Measurements from ENCODE around the gene OPN1LW.
A peak's percentile ranks its signal among the peaks of the same experiment; 100 is the strongest.
"Not testable (repeated sequence)": the region's sequence is repeated elsewhere in the genome, so short reads cannot be mapped to it uniquely, and the experiment has no call there.

Gene OPN1LW

GRCh38 chrX:154144010-154144409, at the start of gene OPN1LW:
OPN1LW (plus strand) TSS chrX:154144243; CDS start chrX:154144284, 41 bp downstream.
- H3K9me3 ChIP-seq (ENCODE audit: control insufficient read depth, insufficient read depth, low read length); H3K27me3 ChIP-seq (ENCODE audit: control insufficient read depth, insufficient read depth, low read length); H3K4me1 ChIP-seq (ENCODE audit: control insufficient read depth, insufficient read depth, low read length); H3K4me3 ChIP-seq (ENCODE audit: low read depth, low read length); H3K36me3 ChIP-seq (ENCODE audit: control insufficient read depth, insufficient read depth, low read length); H3K9ac ChIP-seq (ENCODE audit: low read depth, low read length): not testable (repeated sequence)

DNA sequence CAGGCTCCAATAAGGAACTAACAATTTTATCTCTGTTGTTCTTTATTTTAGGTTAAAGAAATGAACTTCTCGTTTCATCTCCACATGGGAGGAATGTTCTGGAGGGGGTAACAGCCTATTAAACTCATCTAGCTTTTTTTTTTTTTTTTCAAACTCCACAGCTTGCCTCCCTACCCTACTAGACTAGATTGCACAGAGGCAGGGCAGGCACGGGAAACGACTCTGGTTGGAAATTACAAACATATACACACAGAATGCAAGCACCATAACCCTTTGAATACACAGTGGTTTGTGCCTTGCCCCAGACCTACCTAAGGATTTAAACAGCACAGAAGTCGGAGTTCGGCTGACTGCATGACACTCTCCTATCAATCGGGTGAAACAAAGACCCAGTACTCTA, 49.2 kb upstream of the OPN1LW start:
- H3K36me3 ChIP-seq (ENCODE audit: control insufficient read depth, insufficient read depth, low read length): peaks cover 6% of the 10 kb centered on the region
- no peak overlapping the region for H3K9ac ChIP-seq (ENCODE audit: low read depth, low read length)
- no peak overlapping the region for H3K4me3 ChIP-seq (ENCODE audit: low read depth, low read length)
- H3K9me3 ChIP-seq (ENCODE audit: control insufficient read depth, insufficient read depth, low read length): peaks cover 7% of the 10 kb centered on the region
- H3K27me3 ChIP-seq (ENCODE audit: control insufficient read depth, insufficient read depth, low read length): no peaks in the 10 kb centered on the region
- peaks cover 3% of the 10 kb centered on the region for H3K4me1 ChIP-seq (ENCODE audit: control insufficient read depth, insufficient read depth, low read length)

DNA sequence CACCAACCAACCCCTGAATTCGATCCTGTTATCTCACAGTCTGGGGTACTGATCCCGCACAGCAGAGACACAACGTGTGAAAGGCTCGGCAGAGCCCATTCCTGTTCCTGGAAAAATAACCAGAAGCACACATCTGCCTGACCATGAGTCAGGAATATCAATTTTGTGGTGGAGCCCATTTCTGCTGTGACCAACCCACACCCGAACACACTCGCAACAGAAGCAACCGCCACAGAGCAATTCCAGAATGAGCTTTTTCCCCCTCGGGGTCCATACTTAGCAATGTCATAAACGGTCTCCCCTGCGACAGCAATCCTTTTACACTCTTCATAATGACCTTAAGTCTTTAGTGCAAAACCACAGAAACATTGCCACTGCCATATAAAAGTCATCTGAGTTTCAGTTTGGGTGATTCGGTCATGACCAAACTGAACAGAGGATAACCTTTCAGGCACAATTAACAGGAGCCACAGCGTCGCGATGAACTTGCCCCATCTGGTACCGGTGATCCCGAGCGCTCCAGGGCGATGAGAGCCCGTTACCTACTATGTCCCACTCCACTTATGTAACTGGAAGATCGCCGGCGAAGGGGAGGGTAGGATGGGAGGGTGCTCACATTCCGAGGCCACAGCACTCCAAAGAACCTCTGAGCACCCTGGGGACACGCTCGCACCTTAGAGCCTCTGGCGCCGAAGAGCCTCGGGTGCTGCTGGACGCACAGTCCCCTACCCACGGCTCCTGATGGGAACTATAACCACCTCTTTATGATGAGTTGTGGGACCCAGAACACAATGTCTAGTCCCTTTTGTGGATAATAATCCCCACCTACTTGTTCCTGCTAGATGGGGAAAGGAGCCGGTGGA, 47.7 kb upstream of the OPN1LW start:
- Histone ChIP-seq H3K9me3 (ENCODE audit: control insufficient read depth, insufficient read depth, low read length) (peaks cover 7% of the 10 kb centered on the region), H3K27me3 (ENCODE audit: control insufficient read depth, insufficient read depth, low read length) (no peaks in the 10 kb centered on the region), H3K4me3 (ENCODE audit: low read depth, low read length) (peak overlapping the region; percentile 63), H3K4me1 (ENCODE audit: control insufficient read depth, insufficient read depth, low read length) (peaks cover 3% of the 10 kb centered on the region), H3K36me3 (ENCODE audit: control insufficient read depth, insufficient read depth, low read length) (no peaks in the 10 kb centered on the region), H3K9ac (ENCODE audit: low read depth, low read length) (peak overlapping the region; percentile 54)

DNA sequence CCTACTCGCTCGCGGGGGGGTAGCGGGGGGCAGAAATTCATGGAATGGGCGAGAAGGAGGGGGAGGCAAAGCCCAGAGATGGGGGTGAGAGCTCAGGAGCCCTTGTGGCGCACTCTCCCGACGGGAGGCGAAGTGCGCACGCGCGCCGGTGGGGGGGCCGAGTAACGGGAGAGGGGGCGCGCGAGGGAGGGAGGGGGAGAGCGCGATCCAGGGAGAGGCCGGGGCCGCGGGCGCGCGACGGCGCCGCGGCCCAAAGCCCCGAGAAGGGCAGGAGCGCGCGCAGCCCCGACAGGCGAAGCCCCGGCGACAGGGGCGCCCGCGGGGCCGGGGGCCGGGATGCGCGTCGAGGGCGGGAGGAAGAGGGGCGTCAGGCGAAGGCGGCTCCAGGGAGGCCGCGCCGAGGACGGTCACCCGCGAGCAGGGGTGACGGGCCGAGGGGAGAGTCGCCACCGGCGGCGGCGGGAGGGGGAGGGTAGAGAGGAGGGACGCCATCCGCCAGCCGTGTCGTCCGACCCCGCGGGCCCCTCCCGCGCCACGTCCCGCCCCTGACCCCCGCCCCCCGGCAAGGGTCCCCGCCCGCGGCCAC, 46.9 kb upstream of the OPN1LW start:
- Histone ChIP-seq H3K4me3 (ENCODE audit: low read depth, low read length) (peak overlapping the region; percentile 63), H3K9ac (ENCODE audit: low read depth, low read length) (peak overlapping the region; percentile 54), H3K4me1 (ENCODE audit: control insufficient read depth, insufficient read depth, low read length) (no peaks in the 10 kb centered on the region), H3K27me3 (ENCODE audit: control insufficient read depth, insufficient read depth, low read length) (no peaks in the 10 kb centered on the region), H3K9me3 (ENCODE audit: control insufficient read depth, insufficient read depth, low read length) (peaks cover 7% of the 10 kb centered on the region), H3K36me3 (ENCODE audit: control insufficient read depth, insufficient read depth, low read length) (no peaks in the 10 kb centered on the region)

- H3K9me3 ChIP-seq (ENCODE audit: control insufficient read depth, insufficient read depth, low read length): no peaks in the 10 kb centered on the region
- H3K36me3 ChIP-seq (ENCODE audit: control insufficient read depth, insufficient read depth, low read length): no peaks in the 10 kb centered on the region
- H3K4me1 ChIP-seq (ENCODE audit: control insufficient read depth, insufficient read depth, low read length): no peaks in the 10 kb centered on the region
- peak within 1 kb of the TSS; percentile 54 for H3K9ac ChIP-seq (ENCODE audit: low read depth, low read length)
- peak within 1 kb of the TSS; percentile 63 for H3K4me3 ChIP-seq (ENCODE audit: low read depth, low read length)
- H3K27me3 ChIP-seq (ENCODE audit: control insufficient read depth, insufficient read depth, low read length): no peaks in the 10 kb centered on the region
Observed at GRCh38 chrX:154097589-154098541, 46.2 kb upstream of the OPN1LW start, which contains the start of gene MECP2. MECP2 (minus strand) TSS chrX:154097717.

DNA sequence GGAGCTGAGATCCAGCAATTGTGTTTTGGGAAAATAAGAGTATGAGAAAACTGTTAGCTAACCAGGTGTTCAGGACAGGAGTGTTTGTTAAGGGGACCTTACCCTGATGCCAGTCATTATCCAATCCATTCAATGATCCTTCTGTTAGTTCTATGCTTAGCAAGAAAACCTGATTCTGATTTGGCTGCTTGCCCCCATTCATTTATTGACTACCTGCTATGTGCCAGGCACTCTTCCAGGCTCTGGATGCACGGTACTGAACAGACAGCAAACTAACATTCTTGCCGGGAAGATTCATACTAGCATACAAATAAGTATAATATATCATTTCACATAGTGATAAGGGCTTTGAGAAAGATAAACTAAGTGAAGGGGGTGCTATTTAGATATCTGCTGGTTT, 45.5 kb upstream of the OPN1LW start:
- Histone ChIP-seq H3K36me3 (ENCODE audit: control insufficient read depth, insufficient read depth, low read length) (no peaks in the 10 kb centered on the region), H3K4me3 (ENCODE audit: low read depth, low read length) (peak overlapping the region; percentile 52), H3K9me3 (ENCODE audit: control insufficient read depth, insufficient read depth, low read length) (no peaks in the 10 kb centered on the region), H3K27me3 (ENCODE audit: control insufficient read depth, insufficient read depth, low read length) (no peaks in the 10 kb centered on the region), H3K9ac (ENCODE audit: low read depth, low read length) (no peak overlapping the region), H3K4me1 (ENCODE audit: control insufficient read depth, insufficient read depth, low read length) (no peaks in the 10 kb centered on the region)

DNA sequence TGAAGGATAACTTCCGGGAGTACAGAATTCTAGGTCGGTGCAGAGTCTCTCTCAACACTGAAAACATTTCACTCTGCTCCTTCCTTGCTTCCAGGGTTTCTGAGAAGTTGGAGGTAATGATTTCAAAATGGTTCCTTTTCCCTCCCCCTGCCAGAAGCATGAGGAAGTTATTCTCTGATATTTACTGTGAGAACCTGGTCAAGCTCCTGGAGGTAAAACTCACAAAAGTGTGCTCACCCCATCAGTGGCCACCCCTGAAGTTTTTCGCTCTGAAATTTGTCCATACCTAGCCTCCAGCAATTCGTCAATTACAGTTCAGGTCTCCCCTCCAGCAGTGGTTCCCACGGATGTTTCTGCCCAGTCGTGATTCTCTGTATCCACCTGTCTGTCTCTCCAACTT, 30.3 kb upstream of the OPN1LW start:
- Histone ChIP-seq H3K4me1 (ENCODE audit: control insufficient read depth, insufficient read depth, low read length) (no peaks in the 10 kb centered on the region), H3K9me3 (ENCODE audit: control insufficient read depth, insufficient read depth, low read length) (no peaks in the 10 kb centered on the region), H3K9ac (ENCODE audit: low read depth, low read length) (no peak overlapping the region), H3K36me3 (ENCODE audit: control insufficient read depth, insufficient read depth, low read length) (no peaks in the 10 kb centered on the region), H3K4me3 (ENCODE audit: low read depth, low read length) (no peak overlapping the region), H3K27me3 (ENCODE audit: control insufficient read depth, insufficient read depth, low read length) (no peaks in the 10 kb centered on the region)

GRCh38 chrX:154114652-154115051, 29.4 kb upstream of the OPN1LW start:
- Histone ChIP-seq H3K36me3 (ENCODE audit: control insufficient read depth, insufficient read depth, low read length) (no peaks in the 10 kb centered on the region), H3K9ac (ENCODE audit: low read depth, low read length) (no peak overlapping the region), H3K9me3 (ENCODE audit: control insufficient read depth, insufficient read depth, low read length) (no peaks in the 10 kb centered on the region), H3K4me1 (ENCODE audit: control insufficient read depth, insufficient read depth, low read length) (no peaks in the 10 kb centered on the region), H3K27me3 (ENCODE audit: control insufficient read depth, insufficient read depth, low read length) (no peaks in the 10 kb centered on the region), H3K4me3 (ENCODE audit: low read depth, low read length) (no peak overlapping the region)

- Histone ChIP-seq H3K36me3 (ENCODE audit: control insufficient read depth, insufficient read depth, low read length) (no peaks in the 10 kb centered on the region), H3K9me3 (ENCODE audit: control insufficient read depth, insufficient read depth, low read length) (no peaks in the 10 kb centered on the region), H3K4me1 (ENCODE audit: control insufficient read depth, insufficient read depth, low read length) (no peaks in the 10 kb centered on the region), H3K9ac (ENCODE audit: low read depth, low read length) (no peak overlapping the region), H3K4me3 (ENCODE audit: low read depth, low read length) (no peak overlapping the region), H3K27me3 (ENCODE audit: control insufficient read depth, insufficient read depth, low read length) (no peaks in the 10 kb centered on the region)
Observed at GRCh38 chrX:154115071-154115470, 29.0 kb upstream of the OPN1LW start.

GRCh38 chrX:154115750-154116149, 28.3 kb upstream of the OPN1LW start:
- H3K27me3 ChIP-seq (ENCODE audit: control insufficient read depth, insufficient read depth, low read length): no peaks in the 10 kb centered on the region
- H3K9me3 ChIP-seq (ENCODE audit: control insufficient read depth, insufficient read depth, low read length): no peaks in the 10 kb centered on the region
- no peak overlapping the region for H3K4me3 ChIP-seq (ENCODE audit: low read depth, low read length)
- H3K36me3 ChIP-seq (ENCODE audit: control insufficient read depth, insufficient read depth, low read length): no peaks in the 10 kb centered on the region
- H3K9ac ChIP-seq (ENCODE audit: low read depth, low read length): no peak overlapping the region
- no peaks in the 10 kb centered on the region for H3K4me1 ChIP-seq (ENCODE audit: control insufficient read depth, insufficient read depth, low read length)

- Histone ChIP-seq H3K9me3 (ENCODE audit: control insufficient read depth, insufficient read depth, low read length) (no peaks in the 10 kb centered on the region), H3K4me1 (ENCODE audit: control insufficient read depth, insufficient read depth, low read length) (no peaks in the 10 kb centered on the region), H3K9ac (ENCODE audit: low read depth, low read length) (no peak overlapping the region), H3K27me3 (ENCODE audit: control insufficient read depth, insufficient read depth, low read length) (no peaks in the 10 kb centered on the region), H3K36me3 (ENCODE audit: control insufficient read depth, insufficient read depth, low read length) (no peaks in the 10 kb centered on the region), H3K4me3 (ENCODE audit: low read depth, low read length) (no peak overlapping the region)
Observed at GRCh38 chrX:154116426-154117211, 27.4 kb upstream of the OPN1LW start.

Data from iPS-15b (cell line).